PC-3 (cell line): ENCODE data around the gene PDSS2.

Experiments
- EZH2 ChIP-seq: fragments of 300-600 bp; sonication (generic); IDR thresholded peaks from one replicate; pipeline ENCODE4 v1.6.1; 2017; ENCODE audit warnings: antibody characterized with exemption, mild to moderate bottlenecking, low read length; ENCODE audit not compliant: unreplicated experiment
- EZH2phosphoT487 ChIP-seq: fragments of 300-600 bp; sonication (generic); IDR thresholded peaks from 2 replicates; pipeline ENCODE4 v1.6.1; 2018; ENCODE audit warnings: mild to moderate bottlenecking, antibody characterized with exemption, low read length, borderline replicate concordance
- TF ChIP-seq, protein P1 (sequence below): fragments of 300-600 bp; sonication (generic); conservative IDR thresholded peaks from 2 replicates; pipeline ENCODE4 v1.5.1; 2017; ENCODE audit warnings: antibody characterized with exemption, low read depth, mild to moderate bottlenecking, low read length

DNA sequence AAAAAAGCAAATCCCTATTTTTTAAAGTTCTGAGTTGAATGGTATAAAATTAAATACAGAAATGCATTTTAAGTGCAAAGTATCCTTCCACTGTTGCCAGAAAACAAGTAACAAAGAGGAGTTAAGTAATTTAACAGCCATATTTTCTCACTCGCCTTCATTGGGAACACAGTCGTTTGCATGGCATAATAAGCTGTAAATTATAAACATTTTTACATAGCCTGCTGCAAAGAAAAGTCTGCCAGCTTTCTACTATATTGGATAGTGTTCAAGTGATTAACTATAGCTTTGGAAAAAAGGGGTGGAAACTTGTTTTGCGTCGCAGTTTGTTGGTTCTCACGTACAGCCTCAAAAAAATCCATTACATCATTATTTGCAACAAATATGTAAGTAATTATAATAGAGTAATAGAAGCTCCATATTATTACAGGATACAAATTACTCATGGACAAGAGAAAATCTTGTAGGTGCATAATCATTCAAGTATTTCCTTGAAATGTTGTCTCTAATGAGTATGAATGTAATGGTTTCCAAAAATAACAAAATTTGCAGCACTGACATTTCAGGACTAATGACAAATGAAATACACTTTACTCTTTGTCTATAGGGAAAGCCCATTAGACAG lies 139.3 kb downstream of the PDSS2 start:
- TF ChIP-seq, protein P1, sequence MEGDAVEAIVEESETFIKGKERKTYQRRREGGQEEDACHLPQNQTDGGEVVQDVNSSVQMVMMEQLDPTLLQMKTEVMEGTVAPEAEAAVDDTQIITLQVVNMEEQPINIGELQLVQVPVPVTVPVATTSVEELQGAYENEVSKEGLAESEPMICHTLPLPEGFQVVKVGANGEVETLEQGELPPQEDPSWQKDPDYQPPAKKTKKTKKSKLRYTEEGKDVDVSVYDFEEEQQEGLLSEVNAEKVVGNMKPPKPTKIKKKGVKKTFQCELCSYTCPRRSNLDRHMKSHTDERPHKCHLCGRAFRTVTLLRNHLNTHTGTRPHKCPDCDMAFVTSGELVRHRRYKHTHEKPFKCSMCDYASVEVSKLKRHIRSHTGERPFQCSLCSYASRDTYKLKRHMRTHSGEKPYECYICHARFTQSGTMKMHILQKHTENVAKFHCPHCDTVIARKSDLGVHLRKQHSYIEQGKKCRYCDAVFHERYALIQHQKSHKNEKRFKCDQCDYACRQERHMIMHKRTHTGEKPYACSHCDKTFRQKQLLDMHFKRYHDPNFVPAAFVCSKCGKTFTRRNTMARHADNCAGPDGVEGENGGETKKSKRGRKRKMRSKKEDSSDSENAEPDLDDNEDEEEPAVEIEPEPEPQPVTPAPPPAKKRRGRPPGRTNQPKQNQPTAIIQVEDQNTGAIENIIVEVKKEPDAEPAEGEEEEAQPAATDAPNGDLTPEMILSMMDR = no peak
- TF ChIP-seq EZH2phosphoT487 (no peak), EZH2 (no peak)
